GM18858 (cell line): Measurements from ENCODE around the gene TRIM44.
A peak's percentile ranks its signal among the peaks of the same experiment; 100 is the strongest.

Experiments used
- ATAC-seq: cut with Tn5 transposase; IDR thresholded peaks from one replicate; pipeline ENCODE4 v1.9.1; 2021; ENCODE audit not compliant: unreplicated experiment

Gene TRIM44

GRCh38 chr11:35662649-35663407 lies at the start of gene TRIM44:
Gene TRIM44 (plus strand): TSS chr11:35662775. CDS start chr11:35663112, 337 bp downstream.
- ATAC-seq, result peak; percentile 73

GRCh38 chr11:35614939-35615569 lies 47.5 kb upstream of the TRIM44 start:
- no peak for ATAC-seq

- no peak for ATAC-seq
These were observed 46.4 kb upstream of the TRIM44 start for GRCh38 chr11:35615921-35616900.

GRCh38 chr11:35617316-35617686 lies 45.3 kb upstream of the TRIM44 start:
- ATAC-seq, result no peak

- peak; percentile 9 for ATAC-seq
These were observed 44.7 kb upstream of the TRIM44 start, which contains the start of gene FJX1 for GRCh38 chr11:35617687-35618496. Gene FJX1 (plus strand): TSS chr11:35618460. CDS start chr11:35618637, 177 bp downstream.

GRCh38 chr11:35618497-35619115 lies 44.0 kb upstream of the TRIM44 start:
- peak; percentile 37 for ATAC-seq

- peak; percentile 26 for ATAC-seq
These were observed 43.3 kb upstream of the TRIM44 start for GRCh38 chr11:35619116-35619854.

- no peak for ATAC-seq
These were observed 42.5 kb upstream of the TRIM44 start for GRCh38 chr11:35619855-35620640.

- no peak for ATAC-seq
These were observed 41.8 kb upstream of the TRIM44 start for GRCh38 chr11:35620795-35621194.

- no peak for ATAC-seq
These were observed 41.0 kb upstream of the TRIM44 start for GRCh38 chr11:35621620-35622019.

GRCh38 chr11:35622070-35622469 lies 40.5 kb upstream of the TRIM44 start:
- ATAC-seq, result no peak

- ATAC-seq, result no peak
These were observed 38.9 kb upstream of the TRIM44 start for GRCh38 chr11:35623621-35624168.

GRCh38 chr11:35624316-35624715 lies 38.3 kb upstream of the TRIM44 start:
- no peak for ATAC-seq

- no peak for ATAC-seq
These were observed 37.8 kb upstream of the TRIM44 start for GRCh38 chr11:35624781-35625180.

- ATAC-seq, result no peak
These were observed 36.1 kb upstream of the TRIM44 start for GRCh38 chr11:35626501-35626900.

GRCh38 chr11:35629511-35629910 lies 33.1 kb upstream of the TRIM44 start:
- ATAC-seq, result no peak

GRCh38 chr11:35629914-35630313 lies 32.7 kb upstream of the TRIM44 start:
- no peak for ATAC-seq

- ATAC-seq, result no peak
These were observed 30.7 kb upstream of the TRIM44 start for GRCh38 chr11:35631891-35632290.
